Stomach smooth muscle (tissue), 2 donors: Measurements from ENCODE around the gene SLC35A2.

Experiments
- H3K27ac ChIP-seq: one replicate; pipeline ENCODE4 v1.7.0; 2013; ENCODE audit warnings: mild to moderate bottlenecking, low read length, inconsistent platforms
- H3K27me3 ChIP-seq, 2 donors: one replicate each; pipeline ENCODE4 v1.7.0; 2013; ENCODE audit warnings: low read length in 2 of 2; ENCODE audit not compliant: insufficient read depth in 2 of 2, control insufficient read depth in 1 of 2
- H3K36me3 ChIP-seq, 2 donors: one replicate each; pipeline ENCODE4 v1.7.0; 2013; ENCODE audit warnings: low read length in 2 of 2; ENCODE audit not compliant: control insufficient read depth in 2 of 2, insufficient read depth in 2 of 2
- H3K4me1 ChIP-seq: one replicate; pipeline ENCODE4 v1.7.0; 2013; ENCODE audit warnings: low read length; ENCODE audit not compliant: control insufficient read depth, insufficient read depth
- H3K4me3 ChIP-seq, 2 donors: one replicate each; pipeline ENCODE4 v1.7.0; 2013; ENCODE audit warnings: low read length in 2 of 2
- H3K9ac ChIP-seq, 2 donors: one replicate each; pipeline ENCODE4 v1.7.0; 2013; ENCODE audit warnings: low read length in 2 of 2, mild to moderate bottlenecking in 1 of 2
- H3K9me3 ChIP-seq, 2 donors: one replicate each; pipeline ENCODE4 v1.7.0; 2013; ENCODE audit warnings: low read length in 2 of 2; ENCODE audit not compliant: control insufficient read depth in 2 of 2
- donor health status: healthy.
- donor health status: Pancreatic carcinoma.

SLC35A2 gene

GRCh38 chrX:48911412-48912182, at the start of gene SLC35A2:
Gene SLC35A2 (minus strand): TSS chrX:48911646. CDS start chrX:48911636, 10 bp downstream.
- Histone ChIP-seq H3K27me3 (peaks cover 0 to 5% of the 10 kb centered on the region in 2 donors), H3K9me3 (no peaks in the 10 kb centered on the region), H3K4me1 (peaks cover 8% of the 10 kb centered on the region), H3K4me3 (peak within 1 kb of the TSS; percentile 76 to 85), H3K36me3 (peaks cover 0 to 7% of the 10 kb centered on the region in 2 donors), H3K9ac (peak within 1 kb of the TSS; percentile 74 to 75), H3K27ac (peak within 1 kb of the TSS; percentile 58)

GRCh38 chrX:48960291-48960690, 48.8 kb upstream of the SLC35A2 start:
- H3K9me3 ChIP-seq, result no peaks in the 10 kb centered on the region
- peaks cover 22% of the 10 kb centered on the region for H3K4me1 ChIP-seq
- no peak overlapping the region for H3K9ac ChIP-seq
- H3K4me3 ChIP-seq, result no peak overlapping the region
- peaks cover 2 to 8% of the 10 kb centered on the region in 2 donors for H3K36me3 ChIP-seq
- H3K27me3 ChIP-seq, result no peaks in the 10 kb centered on the region
- no peak overlapping the region for H3K27ac ChIP-seq

GRCh38 chrX:48958635-48959094, 47.2 kb upstream of the SLC35A2 start:
- Histone ChIP-seq H3K9me3 (no peaks in the 10 kb centered on the region), H3K36me3 (peaks cover 2 to 10% of the 10 kb centered on the region in 2 donors), H3K27ac (peak overlapping the region; percentile 94), H3K4me3 (peak overlapping the region; percentile 67 to 82), H3K27me3 (no peaks in the 10 kb centered on the region), H3K9ac (peak overlapping the region; percentile 76 to 78), H3K4me1 (peaks cover 30% of the 10 kb centered on the region)

- H3K27ac ChIP-seq, result peak overlapping the region; percentile 94
- H3K36me3 ChIP-seq, result peaks cover 2 to 10% of the 10 kb centered on the region in 2 donors
- no peaks in the 10 kb centered on the region for H3K27me3 ChIP-seq
- no peaks in the 10 kb centered on the region for H3K9me3 ChIP-seq
- peaks cover 35% of the 10 kb centered on the region for H3K4me1 ChIP-seq
- H3K9ac ChIP-seq, result peak overlapping the region; percentile 81 to 88
- H3K4me3 ChIP-seq, result peak overlapping the region; percentile 77 to 82
Observed at GRCh38 chrX:48957827-48958634, 46.6 kb upstream of the SLC35A2 start.

GRCh38 chrX:48957477-48957826, 46.0 kb upstream of the SLC35A2 start, which contains the start of gene OTUD5:
Gene OTUD5 (minus strand): TSS chrX:48957607. CDS start chrX:48957570, 37 bp downstream.
- Histone ChIP-seq H3K4me1 (peaks cover 39% of the 10 kb centered on the region), H3K4me3 (peak within 1 kb of the TSS; percentile 82 to 85), H3K9me3 (no peaks in the 10 kb centered on the region), H3K27me3 (no peaks in the 10 kb centered on the region), H3K36me3 (peaks cover 2 to 10% of the 10 kb centered on the region in 2 donors), H3K9ac (peak within 1 kb of the TSS; percentile 81 to 88), H3K27ac (peak within 1 kb of the TSS; percentile 94)

GRCh38 chrX:48956728-48957414, 45.4 kb upstream of the SLC35A2 start:
- Histone ChIP-seq H3K36me3 (peaks cover 2 to 10% of the 10 kb centered on the region in 2 donors), H3K4me3 (peak overlapping the region; percentile 82 to 85), H3K27me3 (no peaks in the 10 kb centered on the region), H3K9ac (peak overlapping the region; percentile 73 to 83), H3K4me1 (peaks cover 43% of the 10 kb centered on the region), H3K9me3 (no peaks in the 10 kb centered on the region), H3K27ac (peak overlapping the region; percentile 55)

- peaks cover 0 to 2% of the 10 kb centered on the region in 2 donors for H3K9me3 ChIP-seq
- no peak overlapping the region for H3K9ac ChIP-seq
Observed at GRCh38 chrX:48948589-48948988, 37.1 kb upstream of the SLC35A2 start.

GRCh38 chrX:48945517-48946348, 34.3 kb upstream of the SLC35A2 start:
- peaks cover 0 to 2% of the 10 kb centered on the region in 2 donors for H3K9me3 ChIP-seq
- H3K27ac ChIP-seq, result no peak overlapping the region
- no peak overlapping the region for H3K4me3 ChIP-seq
- no peaks in the 10 kb centered on the region for H3K36me3 ChIP-seq
- peaks cover 0 to 6% of the 10 kb centered on the region in 2 donors for H3K27me3 ChIP-seq
- H3K4me1 ChIP-seq, result peaks cover 2% of the 10 kb centered on the region
- H3K9ac ChIP-seq, result no peak overlapping the region

More at GRCh38 chrX:48948589-48948988, 37.1 kb upstream of the SLC35A2 start:
- Histone ChIP-seq H3K27me3 (peaks cover 0 to 4% of the 10 kb centered on the region in 2 donors), H3K36me3 (no peaks in the 10 kb centered on the region), H3K4me1 (peaks cover 13% of the 10 kb centered on the region), H3K4me3 (no peak overlapping the region), H3K27ac (no peak overlapping the region)

GRCh38 chrX:48942895-48943294, 31.4 kb upstream of the SLC35A2 start:
- Histone ChIP-seq H3K9me3 (no peaks in the 10 kb centered on the region), H3K27ac (no peak overlapping the region), H3K27me3 (peaks cover 0 to 14% of the 10 kb centered on the region in 2 donors), H3K9ac (no peak overlapping the region), H3K4me1 (peaks cover 7% of the 10 kb centered on the region), H3K36me3 (peaks cover 0 to 3% of the 10 kb centered on the region in 2 donors), H3K4me3 (no peak overlapping the region)
